GM18505 (cell line): Measurements from ENCODE around the gene NCKIPSD.

ENCODE experiments used
- ATAC-seq: cut with Tn5 transposase; IDR thresholded peaks from one replicate; pipeline ENCODE4 v1.9.1; 2021; ENCODE audit not compliant: unreplicated experiment
- POLR2A ChIP-seq: IDR thresholded peaks from 4 replicates; pipeline ENCODE4 v1.6.1; 2011; ENCODE audit warnings: borderline replicate concordance; ENCODE audit not compliant: insufficient read depth, insufficient read length; ENCODE audit errors: extremely low read depth

Gene NCKIPSD

GRCh38 chr3:48624767-48625166 is 60.9 kb downstream of the NCKIPSD start:
- no peak for ATAC-seq
- TF ChIP-seq POLR2A = no peak

GRCh38 chr3:48623851-48624547 is 61.7 kb downstream of the NCKIPSD start:
- no peak for ATAC-seq
- no peak for TF ChIP-seq POLR2A
